Measurements from ENCODE around the gene TRIO. TPM values are rescaled to one million over a fixed set of nuclear protein-coding genes. Genes with fewer than 3 reads are reported as not detected.
A peak's percentile ranks its signal among the peaks of the same experiment; 100 is the strongest.
"Not testable (repeated sequence)": the region's sequence is repeated elsewhere in the genome, so short reads cannot be mapped to it uniquely, and the experiment has no call there.

The TRIO gene
- polyA plus RNA-seq, 3 donors, result 1.7 to 45.8 (median 2.1) TPM

- 17% methylated on average over 2 of the region's 11 CpGs for WGBS (ENCODE audit: insufficient coverage)
- H3K9ac ChIP-seq (ENCODE audit: insufficient read depth, low read length, poor library complexity, severe bottlenecking), result no peak overlapping the region
- H3K27ac Mint-ChIP-seq, result peak overlapping the region in 3 of 7 donors; percentile 20 to 84 (median 53)
Observed at GRCh38 chr5:14206028-14206725, 63.0 kb downstream of the TRIO start.

GRCh38 chr5:14207428-14207827 is 64.3 kb downstream of the TRIO start:
- H3K9me3 ChIP-seq (replicated peaks in 1 of 2; ENCODE audit: control insufficient read depth in 1 of 2, insufficient read depth in 1 of 2, low read length in 2 of 2); H3K9me3 Mint-ChIP-seq; H3K36me3 ChIP-seq (replicated peaks in 1 of 2; ENCODE audit: control insufficient read depth in 1 of 2, insufficient read depth in 2 of 2, low read length in 2 of 2); H3K4me2 ChIP-seq (replicated peaks; ENCODE audit: extremely low read depth, low read length, poor library complexity, severe bottlenecking); H3K9ac ChIP-seq (ENCODE audit: insufficient read depth, low read length, poor library complexity, severe bottlenecking); DNase-seq; H3K4me3 Mint-ChIP-seq; H3K27me3 ChIP-seq (ENCODE audit: control insufficient read depth in 2 of 2, insufficient read depth in 2 of 2, low read length in 2 of 2); H3K27me3 Mint-ChIP-seq (ENCODE audit: low read depth in 3 of 3); H2AFZ ChIP-seq (ENCODE audit: insufficient read depth, low read depth, low read length, poor library complexity, severe bottlenecking); H3K36me3 Mint-ChIP-seq; H3K4me3 ChIP-seq (replicated peaks in 1 of 3; ENCODE audit: low read depth in 2 of 3, low read length in 3 of 3): not testable (repeated sequence)
- Histone ChIP-seq H3K4me1 (ENCODE audit: control insufficient read depth in 1 of 2, insufficient read depth in 2 of 2, low read length in 2 of 2) (peaks cover 37 to 66% of the 10 kb centered on the region in 2 donors), H4K20me1 (ENCODE audit: insufficient read depth, low read length) (peaks cover 78% of the 10 kb centered on the region), H3K79me2 (ENCODE audit: insufficient read depth, low read length) (peaks cover 93% of the 10 kb centered on the region), H3K27ac (ENCODE audit: low read depth in 1 of 2, low read length in 2 of 2) (peak overlapping the region in 1 of 2 donors; percentile 68)
- peaks cover 75% of the 10 kb centered on the region for H3K4me1 Mint-ChIP-seq
- H3K27ac Mint-ChIP-seq, result peak overlapping the region in 5 of 7 donors; percentile 50 to 87 (median 75)
- intact Hi-C loops (cut with micrococcal nuclease), result loop anchor here in 1 of 2 donors (10.0 kb wide), 1 partner anchor 63 kb away; the partner anchor contains the start of gene TRIO
- WGBS (ENCODE audit: insufficient coverage), result no CpG with 5 or more reads among the region's 3 CpGs

More at GRCh38 chr5:14206028-14206725, 63.0 kb downstream of the TRIO start:
- peaks cover 76% of the 10 kb centered on the region for H3K4me1 Mint-ChIP-seq
- Histone ChIP-seq H3K4me3 (replicated peaks in 1 of 3; ENCODE audit: low read depth in 2 of 3, low read length in 3 of 3) (no peak overlapping the region), H3K27me3 (ENCODE audit: control insufficient read depth in 2 of 2, insufficient read depth in 2 of 2, low read length in 2 of 2) (no peaks in the 10 kb centered on the region), H4K20me1 (ENCODE audit: insufficient read depth, low read length) (peaks cover 67% of the 10 kb centered on the region), H3K4me2 (replicated peaks; ENCODE audit: extremely low read depth, low read length, poor library complexity, severe bottlenecking) (no peak overlapping the region), H3K36me3 (replicated peaks in 1 of 2; ENCODE audit: control insufficient read depth in 1 of 2, insufficient read depth in 2 of 2, low read length in 2 of 2) (no peaks in the 10 kb centered on the region), H3K4me1 (ENCODE audit: control insufficient read depth in 1 of 2, insufficient read depth in 2 of 2, low read length in 2 of 2) (peaks cover 42 to 72% of the 10 kb centered on the region in 2 donors), H3K79me2 (ENCODE audit: insufficient read depth, low read length) (peaks cover 90% of the 10 kb centered on the region), H2AFZ (ENCODE audit: insufficient read depth, low read depth, low read length, poor library complexity, severe bottlenecking) (no peak overlapping the region), H3K27ac (ENCODE audit: low read depth in 1 of 2, low read length in 2 of 2) (no peak overlapping the region), H3K9me3 (replicated peaks in 1 of 2; ENCODE audit: control insufficient read depth in 1 of 2, insufficient read depth in 1 of 2, low read length in 2 of 2) (no peaks in the 10 kb centered on the region)
- H3K9me3 Mint-ChIP-seq, result no peaks in the 10 kb centered on the region
- intact Hi-C loops (cut with micrococcal nuclease), result loop anchor here in 1 of 2 donors (10.0 kb wide), 1 partner anchor 61 kb away; the partner anchor contains the start of gene TRIO
- no peaks in the 10 kb centered on the region for H3K36me3 Mint-ChIP-seq
- no peak for TF ChIP-seq CTCF (IDR thresholded peaks at IDR 0.05)
- no peak overlapping the region for H3K4me3 Mint-ChIP-seq
- H3K27me3 Mint-ChIP-seq (ENCODE audit: low read depth in 3 of 3), result peaks cover 0 to 2% (median 0%) of the 10 kb centered on the region in 3 donors
- DNase-seq, result no peak

All from CD14-positive monocyte (primary cell).